Measurements from ENCODE around the gene KRT86. TPM values are rescaled to one million over a fixed set of nuclear protein-coding genes. Genes with fewer than 3 reads are reported as not detected.
"Not testable (repeated sequence)": the region's sequence is repeated elsewhere in the genome, so short reads cannot be mapped to it uniquely, and the experiment has no call there.

KRT86 gene
- total and polyA plus RNA-seq, 5 experiments from 2014 or later: not detected

GRCh38 chr12:52249511-52250047, 24.9 kb upstream of the KRT86 start:
- Mint-ChIP-seq H3K36me3 (no peaks in the 10 kb centered on the region), H3K4me1 (peaks cover 9 to 23% (median 15%) of the 10 kb centered on the region in 4 donors), H3K9me3 (no peaks in the 10 kb centered on the region), H3K27me3 (peaks cover 11 to 62% (median 39%) of the 10 kb centered on the region in 5 donors), H3K4me3 (peak overlapping the region in 3 of 10 donors; percentile 12 to 46 (median 12)), H3K27ac (peak overlapping the region in 1 of 10 donors; percentile 12)
- DNase-seq: peak in 1 of 10 donors; percentile 35
- POLR2A ChIA-PET: no interaction called here
- ATAC-seq: no peak

GRCh38 chr12:52250048-52250990, 24.1 kb upstream of the KRT86 start:
- POLR2A ChIA-PET: no interaction called here
- Mint-ChIP-seq H3K4me3 (peak overlapping the region in 3 of 10 donors; percentile 12 to 46 (median 38)), H3K4me1 (peaks cover 9 to 16% (median 15%) of the 10 kb centered on the region in 4 donors), H3K9me3 (no peaks in the 10 kb centered on the region), H3K27me3 (peaks cover 18 to 67% (median 40%) of the 10 kb centered on the region in 5 donors), H3K27ac (no peak overlapping the region), H3K36me3 (no peaks in the 10 kb centered on the region)
- DNase-seq: peak in 1 of 10 donors; percentile 47
- ATAC-seq: no peak

DNA sequence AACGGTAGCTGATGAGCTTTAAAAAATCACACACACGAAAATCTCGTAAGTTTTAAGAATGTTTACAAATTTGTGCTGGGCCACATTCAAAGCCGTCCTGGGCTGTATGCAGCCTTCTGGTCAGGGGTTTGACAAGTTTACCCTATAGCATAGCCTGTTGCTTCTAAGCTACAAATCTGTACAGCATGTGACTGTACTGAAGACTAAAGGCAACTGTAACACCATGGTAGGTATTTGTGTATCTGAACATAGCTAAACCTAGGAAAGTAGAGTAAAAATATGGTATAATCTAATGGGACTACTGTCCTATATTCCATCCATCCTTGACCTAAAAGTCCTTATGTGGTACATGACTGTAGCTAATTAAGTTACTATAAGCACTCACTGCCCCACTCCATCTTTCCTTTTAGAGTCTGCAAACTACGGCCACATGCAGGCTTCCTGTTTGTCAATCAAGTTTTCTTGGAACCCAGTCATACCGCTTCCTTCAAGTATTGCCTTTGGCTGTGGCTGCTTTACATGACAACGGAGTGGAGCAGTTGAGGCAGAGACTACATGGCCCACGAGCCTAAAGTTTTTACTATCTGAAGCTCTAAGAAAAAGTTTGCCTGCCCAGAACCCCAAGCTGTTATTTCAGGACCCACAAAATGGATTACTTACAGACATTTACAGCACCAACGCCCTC, 22.9 kb upstream of the KRT86 start:
- no peaks in the 10 kb centered on the region for H3K36me3 Mint-ChIP-seq
- H3K4me1 Mint-ChIP-seq: peaks cover 11 to 16% (median 15%) of the 10 kb centered on the region in 4 donors
- DNase-seq (peak in 1 of 10 donors; percentile 15), ATAC-seq (no peak)
- peaks cover 28 to 71% (median 52%) of the 10 kb centered on the region in 5 donors for H3K27me3 Mint-ChIP-seq
- no peaks in the 10 kb centered on the region for H3K9me3 Mint-ChIP-seq
- no peak overlapping the region for H3K4me3 Mint-ChIP-seq
- POLR2A ChIA-PET: no interaction called here
- H3K27ac Mint-ChIP-seq: peak overlapping the region in 2 of 10 donors; percentile 16 to 27

GRCh38 chr12:52252175-52252615, 22.2 kb upstream of the KRT86 start:
- peaks cover 11 to 16% (median 15%) of the 10 kb centered on the region in 4 donors for H3K4me1 Mint-ChIP-seq
- DNase-seq: peak in 1 of 10 donors; percentile 22
- ATAC-seq, H3K27ac Mint-ChIP-seq, H3K36me3 Mint-ChIP-seq, POLR2A ChIA-PET, H3K9me3 Mint-ChIP-seq, H3K4me3 Mint-ChIP-seq: not testable (repeated sequence)
- H3K27me3 Mint-ChIP-seq: peaks cover 31 to 73% (median 56%) of the 10 kb centered on the region in 5 donors

DNA sequence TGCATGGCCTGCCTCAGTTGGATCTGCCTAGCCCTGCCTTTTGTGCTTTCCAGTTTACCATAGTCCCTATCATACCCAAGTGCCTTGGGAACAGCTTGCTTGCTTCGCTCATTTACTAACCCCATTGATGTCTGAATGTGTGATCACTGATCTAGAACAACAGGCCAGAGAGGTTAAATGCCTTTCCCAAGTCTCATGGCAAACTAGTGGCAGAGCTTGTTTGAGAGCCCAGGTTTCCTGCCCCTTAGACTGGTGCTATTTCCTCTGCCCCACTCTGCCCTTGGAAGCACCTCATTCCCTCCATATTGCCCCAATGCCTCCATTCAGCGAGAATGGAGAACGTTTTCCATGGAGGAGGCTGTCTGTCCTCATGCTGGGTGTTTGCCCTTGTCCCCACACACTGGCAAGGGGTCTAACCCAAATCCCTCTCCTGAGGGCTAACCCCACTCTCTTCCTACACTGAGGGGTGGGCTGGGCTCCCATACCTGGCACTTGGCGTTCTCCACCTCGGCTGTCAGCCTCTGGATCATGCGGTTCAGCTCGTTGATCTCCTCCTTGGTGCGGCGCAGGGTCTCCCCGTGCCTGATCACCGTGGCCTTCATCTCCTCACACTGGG, 21.6 kb upstream of the KRT86 start:
- H3K9me3 Mint-ChIP-seq: no peaks in the 10 kb centered on the region
- peaks cover 11 to 16% (median 15%) of the 10 kb centered on the region in 4 donors for H3K4me1 Mint-ChIP-seq
- POLR2A ChIA-PET: no interaction called here
- DNase-seq: peak in 1 of 10 donors; percentile 13
- no peaks in the 10 kb centered on the region for H3K36me3 Mint-ChIP-seq
- no peak overlapping the region for H3K27ac Mint-ChIP-seq
- peaks cover 31 to 73% (median 50%) of the 10 kb centered on the region in 5 donors for H3K27me3 Mint-ChIP-seq
- no peak overlapping the region for H3K4me3 Mint-ChIP-seq
- no peak for ATAC-seq

DNA sequence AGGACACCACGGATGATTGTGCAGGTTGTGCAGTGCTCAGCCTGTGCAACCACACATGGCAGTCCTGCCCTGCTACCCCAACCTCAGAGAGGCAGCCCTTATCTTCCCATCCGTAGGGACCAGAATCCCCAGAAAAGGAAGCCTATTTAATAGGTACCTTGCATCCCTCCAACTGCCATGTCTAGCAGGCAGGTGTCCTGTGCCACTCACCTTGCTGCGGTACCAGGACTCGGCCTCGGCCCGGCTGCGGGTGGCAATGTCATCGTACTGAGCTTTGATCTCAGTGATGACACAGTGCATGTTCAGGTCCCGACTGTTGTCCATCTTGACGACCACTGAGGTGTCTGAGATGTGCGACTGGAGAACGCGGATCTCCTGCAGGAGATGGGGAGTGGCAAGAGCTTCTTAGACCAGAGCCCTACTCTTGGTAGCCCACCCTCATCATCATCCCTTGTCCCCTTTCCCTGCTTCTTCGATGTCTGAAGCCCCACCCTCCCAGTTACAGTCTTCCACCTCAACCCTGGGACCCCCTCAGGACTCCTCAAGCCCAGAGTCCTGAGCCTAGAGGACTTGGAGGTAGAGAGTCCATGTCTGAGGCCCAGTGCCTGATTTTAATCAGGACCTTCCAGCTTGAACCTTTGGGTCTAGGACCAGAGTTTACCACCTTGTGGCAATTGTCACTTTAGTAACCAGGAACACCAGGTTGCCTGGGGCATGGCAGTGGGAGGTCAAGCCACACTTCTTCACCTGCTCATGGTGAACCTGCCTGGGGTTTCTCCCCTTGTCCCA, 20.9 kb upstream of the KRT86 start:
- no peak for ATAC-seq
- no peaks in the 10 kb centered on the region for H3K36me3 Mint-ChIP-seq
- no peak overlapping the region for H3K27ac Mint-ChIP-seq
- DNase-seq: peak in 1 of 10 donors; percentile 27
- H3K4me3 Mint-ChIP-seq: no peak overlapping the region
- peaks cover 31 to 67% (median 45%) of the 10 kb centered on the region in 5 donors for H3K27me3 Mint-ChIP-seq
- no peaks in the 10 kb centered on the region for H3K9me3 Mint-ChIP-seq
- POLR2A ChIA-PET: no interaction called here
- H3K4me1 Mint-ChIP-seq: peaks cover 11 to 17% (median 15%) of the 10 kb centered on the region in 4 donors

DNA sequence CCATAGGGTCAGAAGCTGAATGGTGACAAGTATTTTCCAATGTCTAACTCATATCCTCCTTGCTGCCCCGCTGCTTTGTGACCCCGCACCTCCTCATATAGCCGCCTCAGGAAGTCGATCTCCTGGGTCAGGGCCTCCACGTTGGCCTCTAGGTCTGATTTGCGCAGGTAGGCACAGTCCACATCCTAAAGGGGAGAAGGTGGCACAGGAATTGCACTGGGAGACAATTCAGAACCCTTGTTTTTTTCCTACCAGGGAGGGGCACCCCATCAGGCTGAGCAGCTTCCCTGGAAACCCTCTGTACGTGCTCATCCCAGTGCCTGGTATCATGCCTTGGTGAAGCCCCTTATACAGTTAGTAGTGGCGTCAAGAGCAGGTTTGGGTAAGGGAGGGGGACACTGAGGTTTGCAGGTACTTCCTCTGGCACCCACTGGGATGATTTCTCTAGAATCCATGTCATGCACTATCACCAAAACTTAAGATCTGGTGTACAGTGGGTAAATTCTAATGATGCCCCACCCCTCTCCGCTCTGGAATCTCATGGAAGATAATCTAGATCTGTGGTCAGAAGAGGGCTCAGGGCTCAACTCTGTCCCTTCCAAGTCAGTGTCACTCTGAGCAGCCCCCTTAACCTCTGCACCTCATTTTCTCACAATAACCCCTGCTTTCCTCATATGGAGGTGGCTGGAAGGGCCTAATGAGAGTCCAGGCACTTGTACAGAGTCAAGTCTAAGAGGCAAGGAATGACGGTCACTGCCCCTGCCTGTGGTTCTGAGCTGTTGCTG, 20.1 kb upstream of the KRT86 start:
- H3K27me3 Mint-ChIP-seq: peaks cover 32 to 66% (median 45%) of the 10 kb centered on the region in 5 donors
- POLR2A ChIA-PET: no interaction called here
- ATAC-seq (no peak), DNase-seq (peak in 1 of 10 donors; percentile 8)
- H3K9me3 Mint-ChIP-seq: no peaks in the 10 kb centered on the region
- H3K36me3 Mint-ChIP-seq: no peaks in the 10 kb centered on the region
- no peak overlapping the region for H3K4me3 Mint-ChIP-seq
- H3K27ac Mint-ChIP-seq: no peak overlapping the region
- H3K4me1 Mint-ChIP-seq: peaks cover 12 to 22% (median 17%) of the 10 kb centered on the region in 4 donors

GRCh38 chr12:52254965-52255751, 19.3 kb upstream of the KRT86 start:
- Mint-ChIP-seq H3K27me3 (peaks cover 25 to 65% (median 45%) of the 10 kb centered on the region in 5 donors), H3K4me1 (peaks cover 6 to 22% (median 15%) of the 10 kb centered on the region in 4 donors), H3K4me3 (no peak overlapping the region), H3K36me3 (no peaks in the 10 kb centered on the region), H3K9me3 (no peaks in the 10 kb centered on the region), H3K27ac (no peak overlapping the region)
- peak in 1 of 10 donors; percentile 9 for DNase-seq
- ATAC-seq: no peak
- POLR2A ChIA-PET: no interaction called here

- H3K9me3 Mint-ChIP-seq: no peaks in the 10 kb centered on the region
- H3K4me3 Mint-ChIP-seq: no peak overlapping the region
- H3K27me3 Mint-ChIP-seq: peaks cover 27 to 65% (median 52%) of the 10 kb centered on the region in 5 donors
- DNase-seq (no peak), ATAC-seq (no peak)
- H3K4me1 Mint-ChIP-seq: peaks cover 11 to 27% (median 20%) of the 10 kb centered on the region in 4 donors
- no peaks in the 10 kb centered on the region for H3K36me3 Mint-ChIP-seq
- POLR2A ChIA-PET: no interaction called here
- H3K27ac Mint-ChIP-seq: no peak overlapping the region
These were observed 18.4 kb upstream of the KRT86 start for GRCh38 chr12:52255926-52256583.

DNA sequence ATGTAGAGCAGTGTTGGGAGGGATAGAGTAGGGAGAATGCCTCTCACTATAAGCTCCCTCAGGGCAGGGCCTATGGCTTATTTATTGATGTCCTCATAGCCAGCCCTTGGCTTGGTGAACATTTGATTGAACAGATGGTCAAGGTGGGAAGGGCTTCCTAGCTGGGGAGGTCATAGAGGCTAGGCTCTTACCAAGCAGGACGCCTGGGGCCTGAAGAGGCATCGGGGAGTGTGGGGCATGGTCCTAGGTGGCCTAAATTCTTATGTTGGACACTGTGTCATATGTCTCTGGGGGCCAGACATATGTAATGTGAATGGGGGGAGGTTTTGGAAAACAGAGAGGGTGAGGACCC, 17.9 kb upstream of the KRT86 start:
- Mint-ChIP-seq H3K9me3 (no peaks in the 10 kb centered on the region), H3K36me3 (no peaks in the 10 kb centered on the region), H3K27me3 (peaks cover 30 to 70% (median 53%) of the 10 kb centered on the region in 5 donors), H3K27ac (peak overlapping the region in 1 of 10 donors; percentile 42), H3K4me3 (peak overlapping the region in 1 of 10 donors; percentile 51), H3K4me1 (peaks cover 11 to 23% (median 17%) of the 10 kb centered on the region in 4 donors)
- DNase-seq: peak in 1 of 10 donors; percentile 22
- POLR2A ChIA-PET: no interaction called here
- no peak for ATAC-seq

Data from naive thymus-derived CD8-positive, alpha-beta T cell (primary cell).